ENCODE results near the gene SLC43A3. TPM values are rescaled to one million over a fixed set of nuclear protein-coding genes. Genes with fewer than 3 reads are reported as not detected.
A peak's percentile ranks its signal among the peaks of the same experiment; 100 is the strongest.

Gene SLC43A3
- total and polyA plus RNA-seq, 10 donors: 15.2 to 72.5 (median 35.7) TPM

DNA sequence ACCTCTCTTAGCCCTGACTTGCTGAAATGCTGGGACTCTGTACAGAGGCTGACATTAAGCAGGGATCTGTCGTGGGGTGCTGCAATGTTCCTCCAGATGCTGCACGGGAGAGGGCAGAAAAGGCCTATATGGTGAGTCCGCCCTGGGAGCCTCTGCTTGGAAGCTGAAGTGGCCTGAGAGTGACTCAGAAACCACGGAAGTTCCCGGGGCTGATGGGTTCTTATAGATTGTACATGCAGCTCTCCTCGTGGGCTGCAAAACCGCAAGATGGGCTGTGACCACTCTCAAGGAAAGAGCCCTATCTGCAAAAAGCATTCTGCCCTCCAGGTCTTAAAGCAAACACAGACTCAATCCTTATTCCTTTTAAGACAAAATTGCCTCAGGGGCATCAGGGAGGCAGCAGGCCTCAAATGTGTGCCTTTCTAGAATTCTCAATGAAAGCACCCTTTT lies 5.8 kb upstream of the SLC43A3 start:
- Histone ChIP-seq H3K9me3 (no peaks in the 10 kb centered on the region), H3K4me3 (no peak overlapping the region), H3K27ac (peak overlapping the region in 1 of 8 donors; percentile 41), H3K27me3 (replicated peaks in 1 of 7) (no peaks in the 10 kb centered on the region), H3K4me1 (peaks cover 0 to 31% (median 2%) of the 10 kb centered on the region in 6 donors), H3K36me3 (no peaks in the 10 kb centered on the region)
- intact Hi-C loops (cut with DNase I; ENCODE audit: low total_unique reads): no loop called here
- no peak for TF ChIP-seq POLR2AphosphoS5 (IDR thresholded peaks at IDR 0.05)
- no peak for DNase-seq
- WGBS, 5 donors: 30 to 47% (median 35%) methylated on average over 2 to 7 of the region's 7 CpGs

DNA sequence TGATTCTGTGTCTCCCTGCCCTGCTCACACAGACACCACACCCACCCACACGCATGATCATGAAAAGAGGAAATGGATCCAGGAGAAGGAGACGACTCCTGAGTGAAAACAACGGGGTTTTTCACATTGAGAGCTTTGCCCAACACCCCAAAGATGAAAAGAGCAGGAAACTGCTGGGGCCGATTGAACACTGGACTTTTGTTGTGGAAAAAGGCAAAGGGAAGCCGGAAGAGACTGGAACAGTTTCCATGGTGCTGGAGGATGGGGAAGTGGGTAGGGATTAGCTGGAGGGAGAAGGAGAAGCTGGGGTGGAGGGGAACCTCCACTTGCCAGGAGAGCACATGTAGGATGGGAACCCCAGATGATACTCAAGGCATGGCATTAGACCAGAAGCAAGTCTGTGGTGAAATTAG lies 5.2 kb upstream of the SLC43A3 start:
- Histone ChIP-seq H3K36me3 (no peaks in the 10 kb centered on the region), H3K27ac (peak overlapping the region in 1 of 8 donors; percentile 41), H3K9me3 (no peaks in the 10 kb centered on the region), H3K27me3 (replicated peaks in 1 of 7) (no peaks in the 10 kb centered on the region), H3K4me1 (peaks cover 0 to 37% (median 8%) of the 10 kb centered on the region in 6 donors), H3K4me3 (no peak overlapping the region)
- no peak for DNase-seq
- WGBS, 5 donors: 33 to 58% (median 45%) methylated on average over 5 of the region's 5 CpGs
- intact Hi-C loops (cut with DNase I; ENCODE audit: low total_unique reads): no loop called here
- TF ChIP-seq POLR2AphosphoS5 (IDR thresholded peaks at IDR 0.05) (no peak), POLR2A (IDR thresholded peaks at IDR 0.05) (no peak)
- TF ChIP-seq, protein P1, sequence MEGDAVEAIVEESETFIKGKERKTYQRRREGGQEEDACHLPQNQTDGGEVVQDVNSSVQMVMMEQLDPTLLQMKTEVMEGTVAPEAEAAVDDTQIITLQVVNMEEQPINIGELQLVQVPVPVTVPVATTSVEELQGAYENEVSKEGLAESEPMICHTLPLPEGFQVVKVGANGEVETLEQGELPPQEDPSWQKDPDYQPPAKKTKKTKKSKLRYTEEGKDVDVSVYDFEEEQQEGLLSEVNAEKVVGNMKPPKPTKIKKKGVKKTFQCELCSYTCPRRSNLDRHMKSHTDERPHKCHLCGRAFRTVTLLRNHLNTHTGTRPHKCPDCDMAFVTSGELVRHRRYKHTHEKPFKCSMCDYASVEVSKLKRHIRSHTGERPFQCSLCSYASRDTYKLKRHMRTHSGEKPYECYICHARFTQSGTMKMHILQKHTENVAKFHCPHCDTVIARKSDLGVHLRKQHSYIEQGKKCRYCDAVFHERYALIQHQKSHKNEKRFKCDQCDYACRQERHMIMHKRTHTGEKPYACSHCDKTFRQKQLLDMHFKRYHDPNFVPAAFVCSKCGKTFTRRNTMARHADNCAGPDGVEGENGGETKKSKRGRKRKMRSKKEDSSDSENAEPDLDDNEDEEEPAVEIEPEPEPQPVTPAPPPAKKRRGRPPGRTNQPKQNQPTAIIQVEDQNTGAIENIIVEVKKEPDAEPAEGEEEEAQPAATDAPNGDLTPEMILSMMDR (IDR thresholded peaks at IDR 0.05 in 8 of 11, conservative IDR thresholded peaks at IDR 0.05 in 3 of 11): no peak

DNA sequence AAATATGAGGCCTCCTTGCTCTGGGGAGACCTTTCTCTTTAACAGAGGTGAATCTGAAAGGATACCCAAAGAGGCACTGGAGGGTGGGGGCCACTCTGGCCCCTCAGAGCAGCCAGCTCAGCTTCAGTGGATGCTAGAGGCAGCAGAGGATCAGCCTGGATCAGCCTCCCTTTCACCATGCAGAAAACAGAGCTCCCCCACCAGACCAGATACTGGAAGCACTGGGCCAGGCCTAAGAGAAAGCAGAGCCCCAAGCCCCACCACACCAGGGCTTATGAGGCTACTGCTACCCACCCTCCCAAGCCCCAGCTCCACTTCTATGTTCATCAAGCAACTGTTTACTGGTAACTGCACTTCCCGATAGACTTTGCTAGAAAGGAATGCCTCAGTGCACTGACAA lies 4.0 kb upstream of the SLC43A3 start:
- TF ChIP-seq POLR2A (IDR thresholded peaks at IDR 0.05) (no peak), POLR2AphosphoS5 (IDR thresholded peaks at IDR 0.05) (no peak)
- TF ChIP-seq, protein P1 (IDR thresholded peaks at IDR 0.05 in 8 of 11, conservative IDR thresholded peaks at IDR 0.05 in 3 of 11): no peak
- intact Hi-C loops (cut with DNase I; ENCODE audit: low total_unique reads): no loop called here
- Histone ChIP-seq H3K9me3 (no peaks in the 10 kb centered on the region), H3K36me3 (no peaks in the 10 kb centered on the region), H3K4me1 (peaks cover 6 to 49% (median 19%) of the 10 kb centered on the region in 6 donors), H3K27ac (no peak overlapping the region), H3K4me3 (no peak overlapping the region), H3K27me3 (replicated peaks in 1 of 7) (no peaks in the 10 kb centered on the region)
- WGBS, 5 donors: 85 to 97% (median 92%) methylated on average over 1 of the region's 1 CpG
- no peak for DNase-seq

DNA sequence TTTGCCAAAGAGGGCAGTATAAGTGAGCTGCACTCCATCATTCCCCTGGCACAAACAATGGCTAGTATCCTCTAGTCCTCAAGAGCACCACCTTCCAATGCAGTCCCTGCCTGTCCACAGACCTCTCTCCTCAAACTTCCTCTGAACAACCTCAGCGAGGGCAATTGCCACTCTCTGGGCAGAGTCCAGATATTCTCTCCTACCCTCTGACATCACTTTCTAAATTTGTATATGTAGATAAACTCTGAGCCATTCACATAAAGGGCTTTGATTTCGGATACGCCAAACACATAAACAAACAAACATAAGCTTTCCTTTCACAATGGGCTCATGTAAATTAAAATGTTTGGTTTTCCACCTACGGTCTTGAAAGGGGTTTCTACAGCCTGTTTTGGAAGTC lies 3.0 kb upstream of the SLC43A3 start:
- Histone ChIP-seq H3K9me3 (no peaks in the 10 kb centered on the region), H3K27ac (no peak overlapping the region), H3K36me3 (no peaks in the 10 kb centered on the region), H3K27me3 (replicated peaks in 1 of 7) (no peaks in the 10 kb centered on the region), H3K4me3 (no peak overlapping the region), H3K4me1 (peaks cover 16 to 59% (median 29%) of the 10 kb centered on the region in 6 donors)
- 80 to 85% (median 81%) methylated on average over 4 of the region's 4 CpGs for WGBS, 5 donors
- TF ChIP-seq POLR2A (IDR thresholded peaks at IDR 0.05) (no peak), POLR2AphosphoS5 (IDR thresholded peaks at IDR 0.05) (no peak)
- TF ChIP-seq, protein P1 (IDR thresholded peaks at IDR 0.05 in 8 of 11, conservative IDR thresholded peaks at IDR 0.05 in 3 of 11): no peak
- intact Hi-C loops (cut with DNase I; ENCODE audit: low total_unique reads): no loop called here
- no peak for DNase-seq

DNA sequence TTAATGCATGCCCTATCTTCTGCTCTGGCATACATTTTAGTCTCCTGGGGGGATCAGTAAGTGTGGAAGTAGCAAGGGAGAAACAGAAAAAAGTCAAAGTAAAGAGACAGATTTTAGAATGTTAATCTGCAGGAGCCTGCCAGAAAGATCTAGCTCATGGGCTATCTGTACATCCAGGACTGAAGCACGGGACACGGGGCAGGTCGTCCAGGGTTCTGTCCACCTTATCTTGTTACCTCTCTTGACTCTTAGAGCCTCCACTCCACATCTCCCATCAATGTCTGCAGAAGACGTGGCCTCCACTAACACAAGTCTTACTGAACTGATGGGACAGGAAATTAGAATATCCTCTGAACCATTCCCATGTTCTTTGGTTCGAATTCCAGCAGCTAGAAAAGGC lies 1.7 kb upstream of the SLC43A3 start:
- intact Hi-C loops (cut with DNase I; ENCODE audit: low total_unique reads): no loop called here

More for the DNA sequence above, 1.7 kb upstream of the SLC43A3 start:
- Histone ChIP-seq H3K4me3 (no peak overlapping the region), H3K36me3 (peaks cover 0 to 8% (median 0%) of the 10 kb centered on the region in 6 donors), H3K27ac (no peak overlapping the region), H3K27me3 (replicated peaks in 1 of 7) (no peaks in the 10 kb centered on the region), H3K9me3 (no peaks in the 10 kb centered on the region), H3K4me1 (peaks cover 27 to 61% (median 42%) of the 10 kb centered on the region in 6 donors)
- TF ChIP-seq, protein P1 (IDR thresholded peaks at IDR 0.05 in 8 of 11, conservative IDR thresholded peaks at IDR 0.05 in 3 of 11): no peak
- TF ChIP-seq POLR2A (IDR thresholded peaks at IDR 0.05) (no peak), POLR2AphosphoS5 (IDR thresholded peaks at IDR 0.05) (no peak)
- DNase-seq: no peak
- 90 to 97% (median 93%) methylated on average over 5 of the region's 5 CpGs for WGBS, 5 donors
